Measurements from ENCODE around the gene PCED1B. TPM values are rescaled to one million over a fixed set of nuclear protein-coding genes. Genes with fewer than 3 reads are reported as not detected.
"Not testable (repeated sequence)": the region's sequence is repeated elsewhere in the genome, so short reads cannot be mapped to it uniquely, and the experiment has no call there.

Gene PCED1B
- total RNA-seq, 4 donors from 2014 or later: 1.0 to 1.5 (median 1.2) TPM

- no peak for TF ChIP-seq POLR2A (IDR thresholded peaks at IDR 0.05)
- no peak for TF ChIP-seq CTCF (IDR thresholded peaks at IDR 0.05)
- intact Hi-C loops (cut with DNase I): no loop called here
- no peak overlapping the region for H3K27ac ChIP-seq
Observed at GRCh38 chr12:47273191-47273626, 193.8 kb downstream of the PCED1B start.

GRCh38 chr12:47274760-47275159 is 195.3 kb downstream of the PCED1B start:
- TF ChIP-seq POLR2A (IDR thresholded peaks at IDR 0.05) (no peak), CTCF (IDR thresholded peaks at IDR 0.05) (no peak)
- H3K4me3 ChIP-seq (replicated peaks in 1 of 3): no peak overlapping the region
- 91 to 92% methylated on average over 2 of the region's 2 CpGs for WGBS, 2 donors
- no peak overlapping the region for H3K27ac ChIP-seq
- H3K27me3 ChIP-seq: no peaks in the 10 kb centered on the region
- intact Hi-C loops (cut with DNase I): no loop called here
- no peaks in the 10 kb centered on the region for H3K9me3 ChIP-seq
- DNase-seq: no peak
- no peaks in the 10 kb centered on the region for H3K36me3 ChIP-seq
- H3K4me1 ChIP-seq: peaks cover 6 to 16% of the 10 kb centered on the region in 2 donors

More at GRCh38 chr12:47273191-47273626, 193.8 kb downstream of the PCED1B start:
- Histone ChIP-seq H3K27me3 (no peaks in the 10 kb centered on the region), H3K4me3 (replicated peaks in 1 of 3) (no peak overlapping the region), H3K9me3 (no peaks in the 10 kb centered on the region), H3K36me3 (no peaks in the 10 kb centered on the region), H3K4me1 (peaks cover 6 to 16% of the 10 kb centered on the region in 2 donors)
- DNase-seq: no peak
- WGBS, 2 donors: 34 to 49% methylated on average over 4 of the region's 4 CpGs

GRCh38 chr12:47276253-47276620 is 196.8 kb downstream of the PCED1B start:
- Histone ChIP-seq H3K27ac (peak overlapping the region in 1 of 3 donors; percentile 14), H3K4me3 (replicated peaks in 1 of 3) (no peak overlapping the region), H3K9me3 (no peaks in the 10 kb centered on the region), H3K27me3 (no peaks in the 10 kb centered on the region), H3K4me1 (peaks cover 6 to 16% of the 10 kb centered on the region in 2 donors), H3K36me3 (no peaks in the 10 kb centered on the region)
- TF ChIP-seq CTCF (IDR thresholded peaks at IDR 0.05) (no peak), POLR2A (IDR thresholded peaks at IDR 0.05) (no peak)
- intact Hi-C loops (cut with DNase I): no loop called here
- 89 to 98% methylated on average over 5 of the region's 5 CpGs for WGBS, 2 donors
- no peak for DNase-seq

GRCh38 chr12:47276621-47277309 is 197.3 kb downstream of the PCED1B start:
- DNase-seq: peak; percentile 53 to 54
- intact Hi-C loops (cut with DNase I): no loop called here
- Histone ChIP-seq H3K27ac (peak overlapping the region; percentile 14 to 41 (median 27)), H3K4me3 (replicated peaks in 1 of 3) (no peak overlapping the region), H3K4me1 (peaks cover 6 to 16% of the 10 kb centered on the region in 2 donors), H3K27me3 (no peaks in the 10 kb centered on the region), H3K36me3 (no peaks in the 10 kb centered on the region), H3K9me3 (no peaks in the 10 kb centered on the region)
- TF ChIP-seq CTCF (IDR thresholded peaks at IDR 0.05): no peak
- TF ChIP-seq POLR2A (IDR thresholded peaks at IDR 0.05): no peak
- WGBS, 2 donors: 58 to 66% methylated on average over 4 of the region's 4 CpGs

GRCh38 chr12:47277972-47278448 is 198.6 kb downstream of the PCED1B start:
- DNase-seq: no peak
- H3K4me1 ChIP-seq: peaks cover 6 to 16% of the 10 kb centered on the region in 2 donors
- intact Hi-C loops (cut with DNase I): no loop called here
- no peak overlapping the region for H3K27ac ChIP-seq
- no peaks in the 10 kb centered on the region for H3K27me3 ChIP-seq
- TF ChIP-seq POLR2A (IDR thresholded peaks at IDR 0.05) (no peak), CTCF (IDR thresholded peaks at IDR 0.05) (no peak)
- no peak overlapping the region for H3K4me3 ChIP-seq (replicated peaks in 1 of 3)
- H3K9me3 ChIP-seq: no peaks in the 10 kb centered on the region
- 85 to 94% methylated on average over 1 of the region's 1 CpG for whole genome bisulfite sequencing, 2 donors
- H3K36me3 ChIP-seq: no peaks in the 10 kb centered on the region

- WGBS, 2 donors: 87 to 89% methylated on average over 8 of the region's 8 CpGs
- H3K9me3 ChIP-seq; H3K4me3 ChIP-seq (replicated peaks in 1 of 3); H3K36me3 ChIP-seq; H3K27me3 ChIP-seq; intact Hi-C loops (cut with DNase I); H3K27ac ChIP-seq; DNase-seq: not testable (repeated sequence)
- H3K4me1 ChIP-seq: peaks cover 6 to 16% of the 10 kb centered on the region in 2 donors
Observed at GRCh38 chr12:47279758-47280157, 200.3 kb downstream of the PCED1B start.
